Measurements from ENCODE around the gene LTO1.

- TF ChIP-seq CTCF (conservative IDR thresholded peaks at IDR 0.05; ENCODE audit: low read depth, low read length) (no peak), EZH2phosphoT487 (IDR thresholded peaks at IDR 0.05; ENCODE audit: borderline replicate concordance, low read length) (no peak), EZH2 (IDR thresholded peaks at IDR 0.05; ENCODE audit: low read length, unreplicated experiment) (no peak)
Observed at GRCh38 chr11:69685348-69685747, 10.2 kb upstream of the LTO1 start.

All from PC-3 (cell line).